H9 (cell line): ENCODE results near the gene PICALM. TPM values are rescaled to one million over a fixed set of nuclear protein-coding genes. Genes with fewer than 3 reads are reported as not detected.

ENCODE experiments used
- DNase-seq: peaks from one replicate; pipeline ENCODE4 v3.0.0-alpha.2; 2017
- H2AFZ ChIP-seq: one replicate; pipeline ENCODE4 v1.6.1; 2013; ENCODE audit warnings: mild to moderate bottlenecking, low read length, control low read depth, moderate library complexity
- H2AK5ac ChIP-seq: 2 replicates; pipeline ENCODE4 v1.6.1; 2013; ENCODE audit warnings: low read length, control low read depth, mixed read lengths; ENCODE audit not compliant: insufficient read length
- H2BK120ac ChIP-seq: one replicate; pipeline ENCODE4 v1.6.1; 2013; ENCODE audit warnings: low read depth, mild to moderate bottlenecking, low read length, control low read depth, inconsistent platforms; ENCODE audit not compliant: poor library complexity, severe bottlenecking
- H2BK12ac ChIP-seq: 2 replicates; pipeline ENCODE4 v1.6.1; 2013; ENCODE audit warnings: low read length, control low read depth, mixed read lengths, low read depth; ENCODE audit not compliant: insufficient read length
- H2BK15ac ChIP-seq: 2 replicates; pipeline ENCODE4 v1.6.1; 2013; ENCODE audit warnings: low read depth, low read length, control low read depth
- H2BK20ac ChIP-seq: one replicate; pipeline ENCODE4 v1.6.1; 2013; ENCODE audit warnings: low read depth, mild to moderate bottlenecking, low read length, control low read depth, inconsistent platforms; ENCODE audit not compliant: poor library complexity, severe bottlenecking
- H2BK5ac ChIP-seq: 2 replicates; pipeline ENCODE4 v1.6.1; 2013; ENCODE audit warnings: low read length, control low read depth, mixed read lengths; ENCODE audit not compliant: insufficient read length
- H3K14ac ChIP-seq: 2 replicates; pipeline ENCODE4 v1.6.1; 2013; ENCODE audit warnings: low read length, control low read depth; ENCODE audit not compliant: insufficient read depth
- H3K18ac ChIP-seq: 2 replicates; pipeline ENCODE4 v1.6.1; 2013; ENCODE audit warnings: low read depth, mild to moderate bottlenecking, mixed read lengths, low read length, control low read depth; ENCODE audit not compliant: insufficient read length
- H3K23ac ChIP-seq: 2 replicates; pipeline ENCODE4 v1.6.1; 2013; ENCODE audit warnings: low read length, control low read depth, mixed read lengths, low read depth; ENCODE audit not compliant: insufficient read length
- H3K23me2 ChIP-seq: 2 replicates; pipeline ENCODE4 v1.6.1; 2013; ENCODE audit warnings: low read depth, mild to moderate bottlenecking, mixed read lengths, low read length, control low read depth; ENCODE audit not compliant: insufficient read length, poor library complexity, severe bottlenecking
- H3K27ac ChIP-seq: 2 replicates; pipeline ENCODE4 v1.5.1; 2013; ENCODE audit warnings: low read length, control low read depth, mixed read lengths, low read depth; ENCODE audit not compliant: insufficient read length
- H3K27me3 ChIP-seq: 2 replicates; pipeline ENCODE4 v1.6.1; 2013; ENCODE audit warnings: low read length, control low read depth, inconsistent platforms; ENCODE audit not compliant: insufficient read depth
- H3K4ac ChIP-seq: 2 replicates; pipeline ENCODE4 v1.6.1; 2013; ENCODE audit warnings: low read depth, mild to moderate bottlenecking, control low read depth, inconsistent platforms, low read length, moderate library complexity
- H3K4me1 ChIP-seq: 2 replicates; pipeline ENCODE4 v1.6.1; 2013; ENCODE audit warnings: low read length, control low read depth, inconsistent platforms; ENCODE audit not compliant: insufficient read depth
- H3K4me2 ChIP-seq: 2 replicates; pipeline ENCODE4 v1.6.1; 2013; ENCODE audit warnings: low read length, control low read depth, mixed read lengths; ENCODE audit not compliant: insufficient read length, insufficient read depth
- H3K56ac ChIP-seq: 2 replicates; pipeline ENCODE4 v1.6.1; 2013; ENCODE audit warnings: low read depth, mild to moderate bottlenecking, mixed read lengths, low read length, control low read depth; ENCODE audit not compliant: insufficient read length
- H3K79me1 ChIP-seq: 2 replicates; pipeline ENCODE4 v1.6.1; 2013; ENCODE audit warnings: low read depth, mild to moderate bottlenecking, moderate library complexity, low read length, control low read depth, inconsistent platforms; ENCODE audit not compliant: insufficient read depth, poor library complexity, severe bottlenecking
- H3K79me2 ChIP-seq: 2 replicates; pipeline ENCODE4 v1.6.1; 2013; ENCODE audit warnings: low read length, control low read depth, inconsistent platforms; ENCODE audit not compliant: insufficient read depth
- H3K9ac ChIP-seq: 2 replicates; pipeline ENCODE4 v1.6.1; 2013; ENCODE audit warnings: low read length, control low read depth, mixed read lengths; ENCODE audit not compliant: insufficient read length; ENCODE audit errors: extremely low read depth
- H3K9me3 ChIP-seq: one replicate; pipeline ENCODE4 v1.6.1; 2013; ENCODE audit warnings: low read depth, low read length, inconsistent platforms; ENCODE audit not compliant: control insufficient read depth
- H3T11ph ChIP-seq: one replicate; pipeline ENCODE4 v1.6.1; 2013; ENCODE audit warnings: mild to moderate bottlenecking, low read length, control low read depth, inconsistent platforms
- H4K20me1 ChIP-seq: one replicate; pipeline ENCODE4 v1.6.1; 2013; ENCODE audit not compliant: control insufficient read depth, insufficient read length, insufficient read depth
- H4K5ac ChIP-seq: 2 replicates; pipeline ENCODE4 v1.6.1; 2013; ENCODE audit warnings: low read depth, mild to moderate bottlenecking, mixed read lengths, low read length, control low read depth; ENCODE audit not compliant: insufficient read length
- H4K8ac ChIP-seq: replicated peaks from 2 replicates; pipeline ENCODE4 v1.6.1; 2013; ENCODE audit warnings: low read length, control low read depth, mixed read lengths, low read depth; ENCODE audit not compliant: insufficient read length
- H4K91ac ChIP-seq: 2 replicates; pipeline ENCODE4 v1.6.1; 2013; ENCODE audit warnings: low read depth, mild to moderate bottlenecking, moderate library complexity, mixed read lengths, low read length, control low read depth; ENCODE audit not compliant: insufficient read length
- H3K27ac Mint-ChIP-seq, 3 experiments: 2 replicates in 2 of 3; 3 replicates in 1 of 3; pipeline ENCODE4 v1.8.0; 2020 to 2021; ENCODE audit warnings: mixed read lengths in 3 of 3, mild to moderate bottlenecking in 1 of 3, moderate library complexity in 1 of 3
- H3K27me3 Mint-ChIP-seq: 2 replicates; pipeline ENCODE4 v1.8.0; 2021; ENCODE audit warnings: low read depth, mild to moderate bottlenecking, moderate library complexity, mixed read lengths
- H3K36me3 Mint-ChIP-seq, 3 experiments: 2 replicates in 2 of 3; 3 replicates in 1 of 3; pipeline ENCODE4 v1.8.0; 2020 to 2021; ENCODE audit warnings: low read depth in 3 of 3, mixed read lengths in 3 of 3; ENCODE audit not compliant: insufficient read depth in 1 of 3
- H3K4me1 Mint-ChIP-seq, 2 experiments: 2 replicates each; pipeline ENCODE4 v1.8.0; 2020; ENCODE audit warnings: mixed read lengths in 2 of 2
- H3K4me3 Mint-ChIP-seq, 2 experiments: 2 replicates in 1 of 2; 3 replicates in 1 of 2; pipeline ENCODE4 v1.8.0; 2020 to 2021; ENCODE audit warnings: mild to moderate bottlenecking in 2 of 2, mixed read lengths in 2 of 2, moderate library complexity in 1 of 2
- H3K9me3 Mint-ChIP-seq, 2 experiments: 2 replicates in 1 of 2; 3 replicates in 1 of 2; pipeline ENCODE4 v1.8.0; 2020; ENCODE audit warnings: mild to moderate bottlenecking in 2 of 2, mixed read lengths in 2 of 2, moderate library complexity in 1 of 2
- WGBS: extraction: QIAGEN DNeasy Blood & Tissue Kit; methylation state at CpG from one replicate; pipeline ENCODE4 v1.1.7; 2013; ENCODE audit warnings: missing lambda C conversion rate, low lambda C conversion rate, mixed read lengths; ENCODE audit not compliant: insufficient read length; ENCODE audit errors: extremely low coverage; 5-methylcytosine and 5-hydroxymethylcytosine counted together
- total RNA-seq: library from RNA; stranded (reverse); gene quantifications from 2 replicates; pipeline ENCODE4 v1.2.1, GENCODE V29; 2021
- TF ChIP-seq, protein P1 (sequence below): fragments of 200-600 bp; sonication (generic); conservative IDR thresholded peaks from 3 replicates; pipeline ENCODE4 v1.8.0; 2021; ENCODE audit warnings: antibody characterized with exemption, mild to moderate bottlenecking

Gene PICALM
- total RNA-seq, 1 experiment from 2014 or later = 76.4 TPM

DNA sequence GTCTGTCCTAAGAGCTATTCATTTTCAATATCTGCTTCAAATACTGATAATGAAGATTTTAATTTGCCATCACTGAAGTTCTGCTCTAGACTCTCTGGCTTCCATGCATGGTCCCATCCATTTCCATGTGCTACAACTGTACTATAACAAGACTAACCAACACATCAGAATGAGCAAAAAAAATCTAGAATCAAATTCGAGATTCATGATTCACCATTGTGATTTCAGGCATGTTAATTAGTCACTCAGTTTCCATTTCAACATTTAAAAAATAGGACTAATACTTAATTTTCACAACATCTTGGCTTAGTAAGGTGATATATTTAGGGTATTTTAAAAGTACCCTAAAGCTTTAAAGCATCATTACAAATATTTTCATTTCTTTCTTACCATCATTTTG lies 22.8 kb downstream of the PICALM start:
- Histone ChIP-seq H3K79me1 (peaks cover under 1% of the 10 kb centered on the region), H3K9ac (no peak overlapping the region), H3K56ac (no peak overlapping the region), H2BK5ac (no peak overlapping the region), H2AK5ac (no peak overlapping the region), H2BK20ac (no peak overlapping the region), H3K23me2 (no peaks in the 10 kb centered on the region), H2AFZ (no peak overlapping the region), H4K91ac (no peak overlapping the region), H3K4me2 (no peak overlapping the region), H3K4ac (no peak overlapping the region), H3K27me3 (no peaks in the 10 kb centered on the region), H3K9me3 (no peaks in the 10 kb centered on the region), H4K5ac (no peak overlapping the region), H3K4me1 (no peaks in the 10 kb centered on the region; the same call in 1 of the 2 replicates), H2BK12ac (no peak overlapping the region), H3K14ac (no peak overlapping the region), H3K79me2 (peaks cover 18% of the 10 kb centered on the region; the same call in 1 of the 2 replicates), H4K8ac (no peak overlapping the region), H4K20me1 (no peaks in the 10 kb centered on the region), H2BK120ac (no peak overlapping the region), H2BK15ac (no peak overlapping the region), H3K18ac (no peak overlapping the region), H3K23ac (no peak overlapping the region), H3T11ph (no peak overlapping the region), H3K27ac (no peak overlapping the region)
- Mint-ChIP-seq H3K4me1 (peaks cover 15 to 18% of the 10 kb centered on the region in 2 experiments), H3K27me3 (no peaks in the 10 kb centered on the region), H3K27ac (no peak overlapping the region), H3K36me3 (no peaks in the 10 kb centered on the region), H3K9me3 (no peaks in the 10 kb centered on the region), H3K4me3 (no peak overlapping the region)
- no peak for DNase-seq
- TF ChIP-seq, protein P1, sequence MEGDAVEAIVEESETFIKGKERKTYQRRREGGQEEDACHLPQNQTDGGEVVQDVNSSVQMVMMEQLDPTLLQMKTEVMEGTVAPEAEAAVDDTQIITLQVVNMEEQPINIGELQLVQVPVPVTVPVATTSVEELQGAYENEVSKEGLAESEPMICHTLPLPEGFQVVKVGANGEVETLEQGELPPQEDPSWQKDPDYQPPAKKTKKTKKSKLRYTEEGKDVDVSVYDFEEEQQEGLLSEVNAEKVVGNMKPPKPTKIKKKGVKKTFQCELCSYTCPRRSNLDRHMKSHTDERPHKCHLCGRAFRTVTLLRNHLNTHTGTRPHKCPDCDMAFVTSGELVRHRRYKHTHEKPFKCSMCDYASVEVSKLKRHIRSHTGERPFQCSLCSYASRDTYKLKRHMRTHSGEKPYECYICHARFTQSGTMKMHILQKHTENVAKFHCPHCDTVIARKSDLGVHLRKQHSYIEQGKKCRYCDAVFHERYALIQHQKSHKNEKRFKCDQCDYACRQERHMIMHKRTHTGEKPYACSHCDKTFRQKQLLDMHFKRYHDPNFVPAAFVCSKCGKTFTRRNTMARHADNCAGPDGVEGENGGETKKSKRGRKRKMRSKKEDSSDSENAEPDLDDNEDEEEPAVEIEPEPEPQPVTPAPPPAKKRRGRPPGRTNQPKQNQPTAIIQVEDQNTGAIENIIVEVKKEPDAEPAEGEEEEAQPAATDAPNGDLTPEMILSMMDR = no peak
- WGBS = no CpG with 5 or more reads among the region's 1 CpG
